ENCODE data around the gene CHSY1. TPM values are rescaled to one million over a fixed set of nuclear protein-coding genes. Genes with fewer than 3 reads are reported as not detected.

CHSY1 gene
- total RNA-seq, 1 experiment from 2014 or later = 59.1 TPM

- no peaks in the 10 kb centered on the region for H3K27me3 Mint-ChIP-seq (ENCODE audit: low read depth)
- peaks cover 37% of the 10 kb centered on the region for H3K4me1 Mint-ChIP-seq
- ATAC-seq (no peak), DNase-seq (ENCODE audit: low spot score) (no peak)
- no peak for TF ChIP-seq IRF2 (CRISPR knock-in tag; IDR thresholded peaks at IDR 0.05; ENCODE audit: borderline replicate concordance, low read depth)
- no peak for TF ChIP-seq ZMAT4 (CRISPR knock-in tag; IDR thresholded peaks at IDR 0.05)
- no peak for TF ChIP-seq E2F4 (CRISPR knock-in tag; IDR thresholded peaks at IDR 0.05; ENCODE audit: borderline replicate concordance, low read depth)
- TF ChIP-seq IRF1 (CRISPR knock-in tag; IDR thresholded peaks at IDR 0.05) = no peak
- no peak for TF ChIP-seq ZBTB43 (CRISPR knock-in tag; IDR thresholded peaks at IDR 0.05)
- TF ChIP-seq MLX (CRISPR knock-in tag; IDR thresholded peaks at IDR 0.05) = no peak
- TF ChIP-seq KAT7 (CRISPR knock-in tag; IDR thresholded peaks at IDR 0.05; ENCODE audit: borderline replicate concordance) = no peak
- H3K4me3 Mint-ChIP-seq = no peak overlapping the region
- H3K9me3 Mint-ChIP-seq = no peaks in the 10 kb centered on the region
- H3K27ac Mint-ChIP-seq = peak overlapping the region; percentile 36
- ChIA-PET CTCF (no interaction called here), POLR2A (no interaction called here)
- H3K36me3 Mint-ChIP-seq = peaks cover 3% of the 10 kb centered on the region
Measured at GRCh38 chr15:101217446-101217845, 34.4 kb downstream of the CHSY1 start.

- DNase-seq (ENCODE audit: low spot score) (no peak), ATAC-seq (no peak)
- H3K27me3 Mint-ChIP-seq (ENCODE audit: low read depth) = no peaks in the 10 kb centered on the region
- CTCF ChIA-PET = interaction anchor here (0.9 kb wide), 1 partner anchor 208 kb away, joined by 3 read pairs; no protein-coding TSS in a partner anchor
- H3K4me1 Mint-ChIP-seq = peaks cover 42% of the 10 kb centered on the region
- H3K9me3 Mint-ChIP-seq = no peaks in the 10 kb centered on the region
- no peak overlapping the region for H3K4me3 Mint-ChIP-seq
- H3K27ac Mint-ChIP-seq = no peak overlapping the region
- POLR2A ChIA-PET = no interaction called here
- H3K36me3 Mint-ChIP-seq = peaks cover 3% of the 10 kb centered on the region
- TF ChIP-seq ZNF317 (CRISPR knock-in tag; IDR thresholded peaks at IDR 0.05; ENCODE audit: borderline replicate concordance, low read depth) = no peak
- TF ChIP-seq NR1H2 (CRISPR knock-in tag; IDR thresholded peaks at IDR 0.05) = no peak
- no peak for TF ChIP-seq HMGXB4 (CRISPR knock-in tag; IDR thresholded peaks at IDR 0.05)
- no peak for TF ChIP-seq ESRRA (CRISPR knock-in tag; IDR thresholded peaks at IDR 0.05; ENCODE audit: borderline replicate concordance)
- no peak for TF ChIP-seq TEAD1 (CRISPR knock-in tag; IDR thresholded peaks at IDR 0.05)
- no peak for TF ChIP-seq E2F1 (CRISPR knock-in tag; IDR thresholded peaks at IDR 0.05)
- TF ChIP-seq EMX1 (CRISPR knock-in tag; IDR thresholded peaks at IDR 0.05) = no peak
- TF ChIP-seq STAT6 (CRISPR knock-in tag; conservative IDR thresholded peaks at IDR 0.05; ENCODE audit: low read depth) = no peak
- no peak for TF ChIP-seq CREM (CRISPR knock-in tag; IDR thresholded peaks at IDR 0.05)
- no peak for TF ChIP-seq ZNF219 (CRISPR knock-in tag; IDR thresholded peaks at IDR 0.05; ENCODE audit: borderline replicate concordance)
- TF ChIP-seq NR2C2 (CRISPR knock-in tag; IDR thresholded peaks at IDR 0.05) = no peak
- no peak for TF ChIP-seq ATF1 (CRISPR knock-in tag; IDR thresholded peaks at IDR 0.05)
- no peak for TF ChIP-seq SMAD3 (CRISPR knock-in tag; IDR thresholded peaks at IDR 0.05; ENCODE audit: borderline replicate concordance)
- no peak for TF ChIP-seq GRHL2 (CRISPR knock-in tag; IDR thresholded peaks at IDR 0.05; ENCODE audit: insufficient replicate concordance, severe bottlenecking)
- TF ChIP-seq ZNF263 (CRISPR knock-in tag; IDR thresholded peaks at IDR 0.05; ENCODE audit: low read depth) = no peak
- TF ChIP-seq ZBTB43 (CRISPR knock-in tag; IDR thresholded peaks at IDR 0.05) = no peak
Measured at GRCh38 chr15:101216100-101216499, 35.7 kb downstream of the CHSY1 start.

Data from WTC11 (cell line).